ENCODE measurements around the gene POLR3G. TPM values are rescaled to one million over a fixed set of nuclear protein-coding genes. Genes with fewer than 3 reads are reported as not detected.

Gene POLR3G
- total and polyA plus RNA-seq, 2 of the 13 experiments (the other 11 are each of a cell fraction or from before 2014, with no cell fraction given) = 1.2 to 7.3 TPM

GRCh38 chr5:90474235-90475107, at the start of gene POLR3G, which contains the start of gene MBLAC2 (continued):
- TF ChIP-seq ZNF274 (CRISPR knock-in tag; IDR thresholded peaks at IDR 0.05) (peak; percentile 97), E2F1 (CRISPR knock-in tag; IDR thresholded peaks at IDR 0.05) (peak; percentile 84), ZNF761 (CRISPR knock-in tag; conservative IDR thresholded peaks at IDR 0.05) (no peak; the same call in 1 of the 2 replicates), ZNF781 (CRISPR knock-in tag; IDR thresholded peaks at IDR 0.05; ENCODE audit: borderline replicate concordance, not compliant biosample characterization) (peak; percentile 70), ZFY (CRISPR knock-in tag; IDR thresholded peaks at IDR 0.05) (peak; percentile 79; the same call in 1 of the 2 replicates), MLXIP (CRISPR knock-in tag; IDR thresholded peaks at IDR 0.05; ENCODE audit: borderline replicate concordance) (no peak; the same call in 1 of the 2 replicates), PHF8 (CRISPR knock-in tag; IDR thresholded peaks at IDR 0.05) (peak; percentile 91), ARNT (IDR thresholded peaks at IDR 0.05) (no peak), ZHX1 (CRISPR knock-in tag; IDR thresholded peaks at IDR 0.05; ENCODE audit: low read depth) (no peak), MXD4 (CRISPR knock-in tag; IDR thresholded peaks at IDR 0.05) (no peak; the same call in 1 of the 2 replicates), HOMEZ (CRISPR knock-in tag; IDR thresholded peaks at IDR 0.05; ENCODE audit: low read depth) (peak; percentile 81; the same call in 1 of the 2 replicates), ZNF547 (CRISPR knock-in tag; IDR thresholded peaks at IDR 0.05) (peak; percentile 77; the same call in 1 of the 2 replicates), ZNF569 (CRISPR knock-in tag; IDR thresholded peaks at IDR 0.05; ENCODE audit: borderline replicate concordance) (no peak), HIC2 (CRISPR knock-in tag; IDR thresholded peaks at IDR 0.05; ENCODE audit: low read depth) (peak; percentile 8; the same call in 1 of the 2 replicates), SMARCC2 (IDR thresholded peaks at IDR 0.05) (no peak), SNAPC5 (CRISPR knock-in tag; IDR thresholded peaks at IDR 0.05; ENCODE audit: borderline replicate concordance) (peak; percentile 61; the same call in 1 of the 2 replicates), PAX8 (CRISPR knock-in tag; IDR thresholded peaks at IDR 0.05; ENCODE audit: borderline replicate concordance) (peak; percentile 82; the same call in 1 of the 2 replicates), TOE1 (CRISPR knock-in tag; IDR thresholded peaks at IDR 0.05) (no peak)

Measured in HepG2 (cell line).